GM18517 (cell line): ENCODE results near the gene MRPL4.

Experiments
- ATAC-seq: cut with Tn5 transposase; IDR thresholded peaks from one replicate; pipeline ENCODE4 v1.9.1; 2021; ENCODE audit warnings: mild to moderate bottlenecking, moderate library complexity; ENCODE audit not compliant: unreplicated experiment

The MRPL4 gene

GRCh38 chr19:10309423-10309822 is 57.4 kb downstream of the MRPL4 start, which contains the start of gene ZGLP1:
TSS of gene ZGLP1 (minus strand) at chr19:10309815.
- ATAC-seq = no peak
